ES-I3 (cell line): Measurements from ENCODE around the gene TFF1.

Source experiments
- H3K36me3 ChIP-seq: 2 replicates; pipeline ENCODE4 v1.6.1; 2013; ENCODE audit warnings: mild to moderate bottlenecking, low read length, control low read depth, moderate library complexity; ENCODE audit not compliant: insufficient read depth
- H3K4me1 ChIP-seq: 2 replicates; pipeline ENCODE4 v1.6.1; 2013; ENCODE audit warnings: mild to moderate bottlenecking, control low read depth, low read length; ENCODE audit not compliant: insufficient read depth
- H3K9ac ChIP-seq: 2 replicates; pipeline ENCODE4 v1.6.1; 2013; ENCODE audit warnings: low read depth, mild to moderate bottlenecking, low read length, moderate library complexity
- H3K9me3 ChIP-seq: 2 replicates; pipeline ENCODE4 v1.6.1; 2013; ENCODE audit warnings: mild to moderate bottlenecking, low read length, moderate library complexity; ENCODE audit not compliant: control insufficient read depth, insufficient read depth

The TFF1 gene

DNA sequence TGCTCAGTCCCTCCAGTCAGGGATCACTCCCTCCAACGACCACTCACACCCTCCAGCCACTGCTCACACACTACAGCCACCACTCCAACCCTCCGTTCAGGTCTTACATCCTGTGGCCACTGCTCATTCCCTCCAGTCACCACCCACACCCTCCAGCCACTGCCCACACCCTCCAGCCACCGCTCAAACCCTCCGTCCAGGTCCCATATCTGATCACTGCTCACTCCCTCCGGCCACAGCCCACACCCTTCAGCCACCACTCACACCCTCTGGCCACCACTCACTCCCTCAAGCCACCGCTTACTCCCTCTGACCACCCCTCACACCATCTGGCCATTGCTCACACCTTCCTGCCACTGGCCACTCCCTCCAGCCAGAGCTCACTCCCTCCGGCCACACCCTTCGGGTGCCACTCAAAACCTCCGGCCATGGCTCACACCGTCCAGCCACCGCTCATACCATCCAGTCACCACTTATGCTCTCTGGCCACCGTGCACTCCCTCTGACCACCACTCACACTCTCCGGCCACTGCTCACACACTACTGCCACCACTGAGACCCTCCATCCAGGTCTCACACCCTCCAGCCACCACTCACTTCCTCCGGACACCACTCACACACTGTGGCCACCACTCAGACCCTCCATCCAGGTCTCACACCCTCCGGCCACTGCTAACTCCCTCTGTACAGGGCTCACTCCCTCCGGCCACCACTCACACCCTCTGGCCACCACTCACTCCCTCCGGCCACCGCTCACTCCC, 4.7 kb upstream of the TFF1 start:
- H3K9ac ChIP-seq: no peak overlapping the region
- H3K4me1 ChIP-seq: 0 out of 2 replicates have a peak, but pooled peaks cover 4% of the 10 kb centered on the region
- no peaks in the 10 kb centered on the region for H3K36me3 ChIP-seq
- no peaks in the 10 kb centered on the region for H3K9me3 ChIP-seq

DNA sequence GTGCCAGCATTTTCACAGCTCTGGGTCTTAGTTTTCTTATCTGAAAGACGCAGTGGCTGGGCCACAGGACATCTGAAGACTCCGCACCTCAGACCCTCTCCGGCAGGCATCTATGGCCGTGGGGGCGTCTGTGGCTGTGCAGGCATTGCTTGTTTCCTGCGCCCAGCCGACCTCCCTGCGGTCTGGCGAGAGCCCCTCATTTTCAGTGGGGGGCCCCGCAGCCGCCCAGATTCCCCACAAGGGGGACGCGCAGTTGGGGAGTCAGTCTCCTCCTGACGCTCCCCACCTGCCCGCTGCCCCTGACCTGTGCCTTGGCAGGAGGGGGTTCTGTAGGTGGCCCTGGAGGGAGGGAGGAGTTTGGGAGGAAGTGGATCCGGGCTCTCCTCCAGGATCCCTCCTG, 3.5 kb upstream of the TFF1 start:
- no peaks in the 10 kb centered on the region for H3K36me3 ChIP-seq
- H3K4me1 ChIP-seq: 0 out of 2 replicates have a peak, but pooled peaks cover 3% of the 10 kb centered on the region
- no peak overlapping the region for H3K9ac ChIP-seq
- no peaks in the 10 kb centered on the region for H3K9me3 ChIP-seq

DNA sequence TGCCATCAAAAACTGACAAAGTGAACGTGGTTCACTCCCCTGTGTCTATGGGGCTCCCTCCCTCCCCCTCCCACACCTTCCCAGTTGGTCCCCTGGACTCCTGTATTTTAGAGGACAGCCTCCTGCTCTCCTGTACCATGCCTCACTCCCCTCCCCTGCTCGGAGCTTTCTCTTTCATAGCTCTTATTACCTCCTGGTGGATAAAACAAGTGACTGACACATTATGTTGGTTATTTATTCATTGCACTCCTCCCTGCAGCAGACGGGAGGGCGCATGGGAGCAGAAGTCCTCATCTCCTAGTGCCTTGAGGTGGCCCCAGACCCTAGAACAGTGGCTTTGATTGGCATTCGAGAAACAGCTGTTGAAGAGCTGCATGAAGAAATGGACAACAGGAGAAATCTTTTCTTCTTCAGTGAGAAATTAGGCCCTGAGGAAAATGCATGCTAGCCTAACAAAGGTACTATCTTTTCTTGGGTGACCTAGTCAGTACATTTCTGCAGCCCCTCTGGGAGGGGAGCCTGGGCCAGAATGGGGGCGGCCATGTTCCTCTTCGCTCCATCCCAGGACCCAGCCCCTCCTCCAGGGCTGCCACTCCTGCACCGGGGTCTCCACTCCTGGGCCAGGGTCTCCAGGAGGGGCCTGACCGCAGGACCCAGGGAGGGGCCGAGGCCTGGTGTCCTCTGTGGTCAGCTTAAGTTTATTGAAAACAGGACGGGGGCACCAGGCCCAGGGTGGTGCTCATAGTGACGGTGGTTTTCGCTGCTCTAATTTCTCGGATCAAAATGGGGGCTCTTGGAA, 1.2 kb upstream of the TFF1 start:
- H3K36me3 ChIP-seq: no peaks in the 10 kb centered on the region
- H3K4me1 ChIP-seq: no peaks in the 10 kb centered on the region
- H3K9me3 ChIP-seq: no peaks in the 10 kb centered on the region
- no peak overlapping the region for H3K9ac ChIP-seq

DNA sequence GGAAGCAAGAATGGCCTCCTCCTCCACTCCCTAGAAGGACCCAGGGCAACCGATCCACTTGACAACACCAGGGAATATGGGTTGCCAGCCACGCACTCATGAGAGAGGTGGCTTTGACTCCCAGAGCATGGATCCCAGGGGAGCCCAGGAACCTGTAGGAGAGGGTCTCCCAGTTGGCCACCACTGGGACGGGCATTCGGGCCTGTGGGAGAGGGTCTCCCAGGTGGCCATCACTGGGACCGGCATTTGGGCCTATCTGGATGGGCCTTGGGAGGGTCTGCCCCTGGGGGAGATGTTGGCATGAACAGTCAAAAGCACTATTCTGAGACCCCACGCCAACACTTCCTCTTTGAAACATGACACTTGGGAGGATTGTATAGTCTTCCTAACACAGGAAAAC, 565 bp downstream of the TFF1 start:
- no peak overlapping the region for H3K9ac ChIP-seq
- H3K36me3 ChIP-seq: no peaks in the 10 kb centered on the region
- H3K9me3 ChIP-seq: no peaks in the 10 kb centered on the region
- H3K4me1 ChIP-seq: no peaks in the 10 kb centered on the region

DNA sequence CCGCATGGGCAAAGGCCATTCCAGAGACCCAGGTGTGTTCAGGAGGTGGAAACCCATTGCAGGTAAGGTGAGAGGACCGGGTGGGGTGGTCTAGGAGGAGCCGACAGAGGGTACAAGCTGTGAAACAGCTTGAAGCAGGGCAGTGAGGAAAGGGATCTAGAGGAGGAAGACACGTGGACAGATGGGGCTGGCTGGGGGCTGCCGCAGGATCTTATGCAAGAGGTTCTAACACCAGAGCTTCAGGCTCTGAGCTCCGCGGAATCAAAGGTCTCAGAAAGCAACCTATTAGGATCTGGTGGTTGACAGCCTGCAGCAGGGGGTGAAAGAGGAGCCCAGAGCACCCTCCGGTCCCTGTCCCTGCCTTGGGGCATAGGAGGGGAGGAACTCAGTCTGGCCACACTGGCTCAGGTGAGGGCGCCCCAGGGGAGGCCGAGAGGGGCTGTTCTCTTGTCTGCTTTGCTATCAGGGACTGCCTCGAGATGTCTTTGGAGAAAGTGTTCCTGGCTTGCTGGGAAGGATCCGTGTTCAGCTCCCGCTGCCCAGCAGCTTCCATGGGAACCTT, 1.9 kb downstream of the TFF1 start:
- Histone ChIP-seq H3K9ac (no peak overlapping the region), H3K9me3 (no peaks in the 10 kb centered on the region; the same call in 1 of the 2 replicates), H3K4me1 (no peaks in the 10 kb centered on the region), H3K36me3 (no peaks in the 10 kb centered on the region)

DNA sequence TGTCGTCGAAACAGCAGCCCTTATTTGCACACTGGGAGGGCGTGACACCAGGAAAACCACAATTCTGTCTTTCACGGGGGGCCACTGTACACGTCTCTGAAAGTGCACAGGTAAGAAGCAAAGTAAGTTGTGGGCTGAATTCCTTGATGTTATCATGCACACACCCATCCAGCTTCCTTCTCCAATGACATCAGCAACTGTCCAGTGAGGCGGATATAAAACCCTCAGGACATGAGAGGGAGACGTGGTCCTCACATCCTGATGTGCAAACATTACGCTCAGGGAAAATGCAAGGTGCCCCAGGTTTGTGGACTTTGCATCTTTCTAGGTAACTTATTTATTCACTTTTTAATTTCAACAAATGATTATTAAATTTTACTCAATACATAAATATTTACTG, 3.0 kb downstream of the TFF1 start:
- Histone ChIP-seq H3K9ac (no peak overlapping the region), H3K4me1 (no peaks in the 10 kb centered on the region), H3K36me3 (no peaks in the 10 kb centered on the region), H3K9me3 (no peaks in the 10 kb centered on the region; the same call in 1 of the 2 replicates)

DNA sequence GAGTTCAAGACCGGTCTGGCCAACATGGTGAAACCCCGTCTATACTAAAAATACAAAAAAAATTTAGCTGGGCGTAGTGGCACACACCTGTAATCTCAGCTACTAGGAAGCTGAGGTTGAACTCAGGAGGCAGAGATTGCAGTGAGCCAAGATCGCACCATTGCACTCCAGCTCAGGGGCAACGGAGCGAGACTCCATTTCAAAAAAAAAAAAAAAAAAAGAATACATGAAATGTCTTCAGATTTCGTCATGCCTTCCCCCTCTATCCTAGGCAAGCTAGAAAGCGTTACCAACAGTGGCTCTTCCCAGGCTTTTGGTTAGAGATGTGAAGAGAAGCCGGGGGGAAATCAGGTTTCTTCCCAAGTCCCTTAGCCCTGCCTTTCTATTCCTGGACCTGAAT, 3.6 kb downstream of the TFF1 start:
- Histone ChIP-seq H3K9me3 (no peaks in the 10 kb centered on the region; the same call in 1 of the 2 replicates), H3K9ac (no peak overlapping the region), H3K36me3 (no peaks in the 10 kb centered on the region), H3K4me1 (no peaks in the 10 kb centered on the region)

DNA sequence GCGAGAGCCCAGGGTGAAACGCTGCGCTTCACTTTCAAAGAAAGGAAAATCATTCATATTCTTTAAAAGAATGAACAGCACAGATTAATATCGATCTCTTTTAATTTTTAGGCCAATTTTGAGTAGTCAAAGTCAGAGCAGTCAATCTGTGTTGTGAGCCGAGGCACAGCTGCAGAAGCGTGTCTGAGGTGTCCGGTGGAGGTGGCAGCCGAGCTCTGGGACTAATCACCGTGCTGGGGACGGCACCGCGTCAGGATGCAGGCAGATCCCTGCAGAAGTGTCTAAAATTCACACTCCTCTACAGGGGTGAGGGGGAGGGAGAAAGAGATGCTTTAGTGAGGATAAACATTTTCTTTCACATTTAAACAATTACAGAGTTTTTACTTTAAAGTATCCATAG, 4.1 kb downstream of the TFF1 start:
- Histone ChIP-seq H3K9me3 (no peaks in the 10 kb centered on the region; the same call in 1 of the 2 replicates), H3K36me3 (no peaks in the 10 kb centered on the region), H3K9ac (no peak overlapping the region), H3K4me1 (no peaks in the 10 kb centered on the region)

DNA sequence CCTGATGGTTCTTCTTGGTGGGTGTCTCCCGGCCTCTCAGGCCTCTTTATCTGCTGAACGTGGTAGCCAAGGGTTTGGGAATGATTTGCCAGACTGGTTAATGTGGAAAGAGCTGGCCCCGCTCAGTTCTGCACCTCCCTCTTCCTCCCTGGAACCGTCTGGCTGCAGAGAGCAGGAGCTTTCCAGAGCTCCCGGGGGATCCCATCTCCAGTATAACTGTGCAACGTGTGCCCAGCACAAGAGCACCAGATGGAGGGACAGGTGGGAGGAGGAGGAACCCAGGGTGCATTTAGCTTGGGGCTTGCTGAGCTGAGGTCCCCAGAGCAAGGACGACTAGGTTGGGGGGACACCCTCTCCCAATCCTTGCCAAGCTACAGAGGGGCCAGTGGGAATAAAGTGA, 5.0 kb downstream of the TFF1 start:
- Histone ChIP-seq H3K4me1 (no peaks in the 10 kb centered on the region), H3K9ac (no peak overlapping the region), H3K9me3 (peaks cover 2% of the 10 kb centered on the region; the same call in 1 of the 2 replicates), H3K36me3 (no peaks in the 10 kb centered on the region)

DNA sequence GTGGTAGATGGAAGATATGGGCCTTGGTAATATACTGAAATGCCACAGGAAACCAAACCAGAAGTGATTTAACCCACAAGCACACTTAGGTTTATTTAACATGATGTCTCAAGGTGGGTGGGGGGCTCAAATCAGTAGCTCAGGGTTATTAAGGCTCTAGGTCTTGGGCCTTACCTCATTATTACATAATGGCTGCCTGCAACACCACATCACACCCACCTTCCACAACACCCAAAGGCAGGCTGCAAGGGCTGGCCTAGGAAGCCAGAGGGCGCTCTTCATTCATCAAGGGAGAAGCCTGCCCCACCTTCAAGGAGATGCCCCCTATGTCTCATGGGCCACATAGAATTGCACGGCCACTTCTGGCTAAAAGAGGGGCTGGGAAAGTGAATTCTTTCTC, 6.0 kb downstream of the TFF1 start:
- Histone ChIP-seq H3K4me1 (no peaks in the 10 kb centered on the region), H3K36me3 (no peaks in the 10 kb centered on the region), H3K9ac (no peak overlapping the region), H3K9me3 (peaks cover 2% of the 10 kb centered on the region; the same call in 1 of the 2 replicates)

DNA sequence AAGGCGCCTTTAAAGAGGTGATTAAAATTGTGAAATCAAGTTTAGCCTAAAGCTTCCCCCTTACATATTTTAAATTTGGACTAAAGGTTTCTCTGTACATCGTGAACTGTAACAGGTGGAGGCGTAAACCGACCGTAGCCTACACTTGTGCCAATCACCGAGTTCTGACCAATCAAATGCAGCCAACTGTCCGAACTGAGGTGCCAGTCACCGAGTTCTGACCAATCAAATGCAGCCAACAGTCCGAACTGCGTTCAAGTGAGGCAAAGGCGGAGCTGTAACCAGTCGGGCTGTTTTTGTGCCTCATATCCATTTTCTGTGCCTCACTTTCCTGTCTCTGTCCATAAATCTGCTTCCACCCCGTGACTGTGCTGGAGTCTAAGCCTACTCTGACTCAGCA, 7.4 kb downstream of the TFF1 start:
- H3K36me3 ChIP-seq: no peaks in the 10 kb centered on the region
- no peak overlapping the region for H3K9ac ChIP-seq
- H3K4me1 ChIP-seq: no peaks in the 10 kb centered on the region
- H3K9me3 ChIP-seq: peaks cover 2% of the 10 kb centered on the region; the same call in 1 of the 2 replicates

DNA sequence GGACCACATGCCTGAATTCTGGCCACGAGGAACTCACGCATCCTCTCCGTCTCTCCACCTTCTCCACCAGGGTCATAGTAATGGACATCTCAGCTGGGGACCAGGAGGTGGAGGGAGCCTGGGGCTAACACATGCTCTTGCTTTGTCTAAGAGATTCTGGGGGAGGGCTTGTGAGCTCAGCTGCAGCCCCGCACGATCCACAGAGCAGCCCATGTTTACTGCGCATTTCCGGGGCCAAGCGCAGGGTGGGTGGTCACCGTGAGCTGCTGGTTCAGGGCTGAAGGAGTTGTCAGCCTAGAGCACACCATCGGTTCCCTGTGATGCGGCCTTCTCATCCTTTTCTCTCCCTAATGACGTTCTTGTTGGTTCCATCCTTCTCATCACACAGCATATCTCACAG, 8.1 kb downstream of the TFF1 start:
- H3K36me3 ChIP-seq: no peaks in the 10 kb centered on the region
- no peak overlapping the region for H3K9ac ChIP-seq
- H3K9me3 ChIP-seq: peaks cover 2% of the 10 kb centered on the region; the same call in 1 of the 2 replicates
- H3K4me1 ChIP-seq: no peaks in the 10 kb centered on the region

DNA sequence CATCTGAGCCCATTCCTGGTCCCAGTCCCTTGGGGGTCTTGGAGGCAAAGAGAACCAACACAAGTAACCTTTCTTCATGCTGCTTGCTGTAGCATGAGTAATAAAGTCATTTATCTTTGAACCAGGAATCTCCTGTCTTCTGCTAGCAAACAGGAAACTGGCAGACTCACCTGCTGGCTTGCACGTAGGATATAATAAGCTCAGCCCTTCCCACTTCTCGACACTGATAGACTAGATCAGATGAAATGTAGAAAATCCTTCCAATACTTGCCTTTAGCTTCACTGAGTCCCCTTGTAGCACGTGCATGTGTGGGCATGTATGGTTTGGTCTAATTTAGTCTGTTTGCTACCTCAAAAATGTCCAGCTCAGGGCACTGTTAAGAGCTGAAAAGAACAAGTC, 9.0 kb downstream of the TFF1 start:
- Histone ChIP-seq H3K9ac (no peak overlapping the region), H3K4me1 (no peaks in the 10 kb centered on the region), H3K9me3 (peaks cover 2% of the 10 kb centered on the region; the same call in 1 of the 2 replicates), H3K36me3 (no peaks in the 10 kb centered on the region)

DNA sequence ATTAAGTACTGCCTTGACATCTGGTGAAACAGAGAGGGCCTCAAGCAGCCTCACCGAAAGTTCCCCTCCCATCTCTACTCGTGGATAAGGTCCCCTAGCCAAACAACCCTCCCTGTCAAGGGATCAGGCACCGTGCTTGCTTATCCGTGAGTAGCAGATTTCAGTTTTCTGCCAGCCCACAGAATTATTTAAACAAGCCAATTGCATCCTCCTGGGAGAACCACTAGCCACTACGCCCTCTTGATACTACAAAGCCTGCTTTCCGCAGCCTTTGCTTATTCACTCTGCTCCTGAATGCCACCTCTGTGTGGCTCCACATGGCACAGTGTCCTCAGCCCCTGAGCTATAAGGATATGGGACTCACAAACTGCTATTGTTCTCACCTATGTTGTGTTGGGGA, 9.7 kb downstream of the TFF1 start:
- Histone ChIP-seq H3K4me1 (no peaks in the 10 kb centered on the region), H3K9me3 (peaks cover 2% of the 10 kb centered on the region; the same call in 1 of the 2 replicates), H3K36me3 (no peaks in the 10 kb centered on the region), H3K9ac (no peak overlapping the region)
